WERI-Rb-1 (cell line): Measurements from ENCODE around the gene DAB2.

Experiments
- DNase-seq: peaks from one replicate; pipeline ENCODE4 v3.0.0-alpha.2; 2020
- H3K27ac ChIP-seq: fragments of 250-450 bp; sonication (Bioruptor Pico); 2 replicates; pipeline ENCODE4 v1.5.1; 2020; ENCODE audit warnings: mild to moderate bottlenecking, moderate library complexity
- H3K27me3 ChIP-seq: fragments of 250-450 bp; sonication (Bioruptor Pico); 2 replicates; pipeline ENCODE4 v1.5.1; 2021; ENCODE audit warnings: mild to moderate bottlenecking, low read depth, moderate library complexity; ENCODE audit not compliant: insufficient read depth, severe bottlenecking
- H3K36me3 ChIP-seq: fragments of 250-450 bp; sonication (Bioruptor Pico); 2 replicates; pipeline ENCODE4 v1.5.1; 2020; ENCODE audit warnings: mild to moderate bottlenecking, moderate library complexity
- H3K4me3 ChIP-seq: 2 replicates; pipeline ENCODE4 v1.5.1; 2011; ENCODE audit warnings: low read depth, mild to moderate bottlenecking, control low read depth, low read length
- H3K9me3 ChIP-seq: fragments of 250-450 bp; sonication (Bioruptor Pico); 2 replicates; pipeline ENCODE4 v1.5.1; 2021; ENCODE audit warnings: mild to moderate bottlenecking, moderate library complexity; ENCODE audit not compliant: severe bottlenecking
- TF ChIP-seq, protein P1 (sequence below): IDR thresholded peaks from 2 replicates; pipeline ENCODE4 v1.5.1; 2011; ENCODE audit warnings: low read depth, mild to moderate bottlenecking, control low read depth, inconsistent platforms, low read length

Gene DAB2

DNA sequence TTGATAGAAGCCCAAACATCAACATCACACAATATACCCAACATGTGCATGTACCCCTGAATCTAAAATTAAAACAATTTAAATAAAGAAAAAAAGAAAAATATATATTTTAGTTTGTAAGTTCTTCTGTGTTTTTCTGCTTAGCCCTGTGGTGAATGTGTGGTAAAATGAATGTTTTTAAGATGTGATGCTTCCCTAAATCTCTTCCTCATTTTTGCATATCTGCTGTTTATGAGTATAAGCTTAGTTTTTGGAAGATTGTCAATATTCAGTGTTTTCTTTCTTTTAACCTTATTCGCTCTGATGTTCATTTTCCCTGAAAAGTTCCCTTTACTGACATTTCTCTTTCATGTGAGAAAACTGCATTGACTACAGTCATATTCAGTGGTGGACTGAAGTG, 44.4 kb upstream of the DAB2 start:
- H3K27me3 ChIP-seq, result no peaks in the 10 kb centered on the region
- TF ChIP-seq, protein P1, sequence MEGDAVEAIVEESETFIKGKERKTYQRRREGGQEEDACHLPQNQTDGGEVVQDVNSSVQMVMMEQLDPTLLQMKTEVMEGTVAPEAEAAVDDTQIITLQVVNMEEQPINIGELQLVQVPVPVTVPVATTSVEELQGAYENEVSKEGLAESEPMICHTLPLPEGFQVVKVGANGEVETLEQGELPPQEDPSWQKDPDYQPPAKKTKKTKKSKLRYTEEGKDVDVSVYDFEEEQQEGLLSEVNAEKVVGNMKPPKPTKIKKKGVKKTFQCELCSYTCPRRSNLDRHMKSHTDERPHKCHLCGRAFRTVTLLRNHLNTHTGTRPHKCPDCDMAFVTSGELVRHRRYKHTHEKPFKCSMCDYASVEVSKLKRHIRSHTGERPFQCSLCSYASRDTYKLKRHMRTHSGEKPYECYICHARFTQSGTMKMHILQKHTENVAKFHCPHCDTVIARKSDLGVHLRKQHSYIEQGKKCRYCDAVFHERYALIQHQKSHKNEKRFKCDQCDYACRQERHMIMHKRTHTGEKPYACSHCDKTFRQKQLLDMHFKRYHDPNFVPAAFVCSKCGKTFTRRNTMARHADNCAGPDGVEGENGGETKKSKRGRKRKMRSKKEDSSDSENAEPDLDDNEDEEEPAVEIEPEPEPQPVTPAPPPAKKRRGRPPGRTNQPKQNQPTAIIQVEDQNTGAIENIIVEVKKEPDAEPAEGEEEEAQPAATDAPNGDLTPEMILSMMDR, result no peak
- DNase-seq, result no peak
- no peaks in the 10 kb centered on the region for H3K36me3 ChIP-seq
- H3K9me3 ChIP-seq, result no peaks in the 10 kb centered on the region
- H3K4me3 ChIP-seq, result no peak overlapping the region
- no peak overlapping the region for H3K27ac ChIP-seq

DNA sequence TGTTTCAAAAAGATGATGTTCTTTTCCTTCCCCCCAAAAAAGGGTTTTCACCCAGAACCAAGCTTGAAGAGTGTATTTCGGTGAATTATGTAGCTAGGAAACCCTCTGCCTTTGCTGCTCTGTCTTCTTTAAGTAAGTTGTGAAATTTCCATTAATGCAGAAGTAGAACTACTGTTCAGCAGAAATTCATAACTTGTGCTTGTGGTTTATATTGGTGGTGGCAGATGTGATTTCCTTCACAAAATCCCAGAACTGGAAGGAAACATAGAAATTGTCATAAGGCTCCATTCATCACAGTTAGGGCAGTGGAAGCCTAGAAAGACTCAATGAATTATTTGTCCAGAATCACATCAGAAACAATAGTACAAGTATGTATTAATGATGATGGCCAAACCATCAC, 42.1 kb upstream of the DAB2 start:
- no peaks in the 10 kb centered on the region for H3K36me3 ChIP-seq
- TF ChIP-seq, protein P1, result no peak
- no peak overlapping the region for H3K27ac ChIP-seq
- H3K4me3 ChIP-seq, result no peak overlapping the region
- no peaks in the 10 kb centered on the region for H3K9me3 ChIP-seq
- no peaks in the 10 kb centered on the region for H3K27me3 ChIP-seq
- no peak for DNase-seq

DNA sequence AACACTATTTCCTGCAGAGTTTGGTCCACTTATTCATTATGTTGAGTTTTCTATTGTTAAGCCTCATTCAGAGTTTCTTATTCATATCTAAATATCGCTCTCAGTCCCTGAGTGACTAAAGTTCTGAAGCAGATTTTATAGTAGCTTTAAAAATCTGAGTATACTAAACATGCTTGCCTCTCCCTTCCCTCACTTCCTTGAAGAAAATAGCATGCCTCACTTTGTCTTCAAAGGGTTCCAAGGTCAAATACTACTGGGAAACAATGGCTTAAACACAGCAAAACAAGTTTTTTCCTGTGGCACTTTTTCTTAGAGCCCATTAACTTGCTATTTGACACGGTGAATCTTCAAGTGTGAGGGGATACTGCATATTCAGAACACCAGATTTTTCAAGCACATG, 41.1 kb upstream of the DAB2 start:
- TF ChIP-seq, protein P1, result no peak
- DNase-seq, result no peak
- H3K36me3 ChIP-seq, result no peaks in the 10 kb centered on the region
- H3K27ac ChIP-seq, result no peak overlapping the region
- H3K27me3 ChIP-seq, result no peaks in the 10 kb centered on the region
- no peak overlapping the region for H3K4me3 ChIP-seq
- H3K9me3 ChIP-seq, result no peaks in the 10 kb centered on the region

DNA sequence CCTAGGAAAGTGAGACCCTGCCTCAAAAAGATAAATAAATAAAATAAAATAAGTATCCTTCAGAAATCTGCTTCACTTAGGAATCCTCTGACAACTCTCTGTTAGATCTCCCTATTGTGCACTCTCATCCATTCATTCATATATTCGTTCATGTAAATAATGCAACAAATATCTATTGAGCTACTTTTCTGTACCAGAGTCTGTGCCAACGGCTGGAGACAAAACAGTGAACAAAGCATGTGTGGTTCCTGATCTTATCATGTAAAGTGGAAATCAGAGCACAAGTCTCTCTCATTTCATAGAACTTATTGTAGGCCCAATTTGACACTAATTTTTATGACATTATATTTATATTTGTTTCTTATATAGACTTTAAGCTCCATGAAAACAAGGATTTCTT, 40.3 kb upstream of the DAB2 start:
- TF ChIP-seq, protein P1, result no peak
- Histone ChIP-seq H3K36me3 (no peaks in the 10 kb centered on the region), H3K9me3 (no peaks in the 10 kb centered on the region), H3K27me3 (no peaks in the 10 kb centered on the region), H3K4me3 (no peak overlapping the region), H3K27ac (no peak overlapping the region)
- DNase-seq, result no peak

DNA sequence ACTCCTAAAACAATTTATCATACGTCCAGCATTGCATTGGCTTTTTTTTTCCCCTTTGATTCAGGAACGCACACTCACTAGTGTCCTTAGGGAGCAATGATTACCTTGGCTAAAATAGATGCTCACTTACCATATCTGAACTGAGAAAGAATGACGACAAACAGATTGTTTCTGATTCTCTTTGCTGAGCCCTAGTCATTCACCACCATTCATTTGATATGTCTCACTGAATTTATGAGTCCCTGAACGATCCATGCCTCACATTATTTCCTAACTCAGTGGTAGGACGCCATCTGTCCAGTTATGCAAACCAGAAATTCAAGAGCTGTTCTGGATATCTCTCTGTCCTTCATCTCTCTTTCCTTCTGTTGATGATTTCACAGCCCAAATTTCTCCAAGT, 39.3 kb upstream of the DAB2 start:
- TF ChIP-seq, protein P1, result no peak

DNA sequence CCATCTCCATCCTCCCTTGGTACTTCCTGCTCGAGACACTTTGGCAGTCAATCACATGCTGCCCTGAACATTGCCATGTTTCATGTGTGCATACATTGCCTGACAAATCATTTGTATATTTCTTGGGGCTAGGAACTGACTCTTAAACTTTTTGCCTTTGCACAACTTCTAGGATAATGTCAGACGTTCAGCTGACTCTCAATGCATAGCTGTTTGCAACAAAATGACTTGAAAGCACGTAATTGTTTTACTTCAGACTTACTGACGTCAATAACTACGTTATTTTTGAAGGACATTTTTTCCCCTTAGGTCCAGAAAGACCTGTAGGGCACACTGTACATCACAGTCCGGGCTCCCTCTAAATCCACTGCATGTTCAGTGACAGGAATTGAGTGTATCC, 37.4 kb upstream of the DAB2 start:
- H3K36me3 ChIP-seq, result no peaks in the 10 kb centered on the region
- DNase-seq, result no peak
- TF ChIP-seq, protein P1, result no peak
- no peaks in the 10 kb centered on the region for H3K27me3 ChIP-seq
- no peak overlapping the region for H3K4me3 ChIP-seq
- no peak overlapping the region for H3K27ac ChIP-seq
- no peaks in the 10 kb centered on the region for H3K9me3 ChIP-seq

More for the DNA sequence above, 39.3 kb upstream of the DAB2 start:
- Histone ChIP-seq H3K27ac (no peak overlapping the region), H3K9me3 (no peaks in the 10 kb centered on the region), H3K36me3 (no peaks in the 10 kb centered on the region), H3K4me3 (no peak overlapping the region), H3K27me3 (no peaks in the 10 kb centered on the region)
- no peak for DNase-seq
